ENCODE measurements around the gene SEPTIN12.

The SEPTIN12 gene

GRCh38 chr16:4783951-4784336 lies 4.2 kb downstream of the SEPTIN12 start:
- no peak for DNase-seq (ENCODE audit: low read depth)

- DNase-seq (ENCODE audit: low read depth), result no peak
Measured at GRCh38 chr16:4783251-4783950, 4.7 kb downstream of the SEPTIN12 start.

GRCh38 chr16:4780235-4780634 lies 7.9 kb downstream of the SEPTIN12 start:
- no peak for DNase-seq (ENCODE audit: low read depth)

GRCh38 chr16:4778050-4778392 lies 10.1 kb downstream of the SEPTIN12 start:
- DNase-seq (ENCODE audit: low read depth), result no peak

GRCh38 chr16:4777339-4778049 lies 10.7 kb downstream of the SEPTIN12 start:
- DNase-seq (ENCODE audit: low read depth), result no peak

GRCh38 chr16:4776141-4776705 lies 11.9 kb downstream of the SEPTIN12 start:
- no peak for DNase-seq (ENCODE audit: low read depth)

- no peak for DNase-seq (ENCODE audit: low read depth)
Measured at GRCh38 chr16:4775005-4775404, 13.1 kb downstream of the SEPTIN12 start.

GRCh38 chr16:4772351-4772750 lies 15.8 kb downstream of the SEPTIN12 start:
- no peak for DNase-seq (ENCODE audit: low read depth)

GRCh38 chr16:4771646-4772045 lies 16.5 kb downstream of the SEPTIN12 start:
- no peak for DNase-seq (ENCODE audit: low read depth)

GRCh38 chr16:4769306-4769638 lies 18.9 kb downstream of the SEPTIN12 start:
- no peak for DNase-seq (ENCODE audit: low read depth)

GRCh38 chr16:4768549-4769305 lies 19.4 kb downstream of the SEPTIN12 start:
- peak; percentile 94 for DNase-seq (ENCODE audit: low read depth)

GRCh38 chr16:4767872-4768548 lies 20.1 kb downstream of the SEPTIN12 start:
- no peak for DNase-seq (ENCODE audit: low read depth)

- peak; percentile 91 for DNase-seq (ENCODE audit: low read depth)
Measured at GRCh38 chr16:4766875-4767628, 21.1 kb downstream of the SEPTIN12 start, which contains the start of gene ZNF500. Gene ZNF500, minus strand, starts transcription at chr16:4767162. Its CDS starts 1,184 bp downstream, at chr16:4765978.

GRCh38 chr16:4765511-4766474 lies 22.4 kb downstream of the SEPTIN12 start:
- no peak for DNase-seq (ENCODE audit: low read depth)

- no peak for DNase-seq (ENCODE audit: low read depth)
Measured at GRCh38 chr16:4763791-4764190, 24.4 kb downstream of the SEPTIN12 start.

GRCh38 chr16:4762205-4762604 lies 25.9 kb downstream of the SEPTIN12 start:
- DNase-seq (ENCODE audit: low read depth), result no peak

GRCh38 chr16:4760221-4760910 lies 27.8 kb downstream of the SEPTIN12 start:
- DNase-seq (ENCODE audit: low read depth), result no peak

- no peak for DNase-seq (ENCODE audit: low read depth)
Measured at GRCh38 chr16:4755687-4756086, 32.5 kb downstream of the SEPTIN12 start.

- DNase-seq (ENCODE audit: low read depth), result no peak
Measured at GRCh38 chr16:4754865-4755264, 33.3 kb downstream of the SEPTIN12 start.

- no peak for DNase-seq (ENCODE audit: low read depth)
Measured at GRCh38 chr16:4753227-4753626, 34.9 kb downstream of the SEPTIN12 start.
